Stomach (tissue), 9 donors: Measurements from ENCODE around the gene CECR2. TPM values are rescaled to one million over a fixed set of nuclear protein-coding genes. Genes with fewer than 3 reads are reported as not detected.
A peak's percentile ranks its signal among the peaks of the same experiment; 100 is the strongest.

Experiments
- DNase-seq, 2 donors: peaks; one replicate each; pipeline versions ENCODE4 v3.0.0 to v3.0.0-alpha.2; 2013 to 2019
- H3K27ac ChIP-seq, 5 donors: fragments of 200-600 bp in 4 of 5; sonication (generic) in 4 of 5; one replicate each; pipeline ENCODE4 v1.5.1; 2013 to 2019; ENCODE audit warnings: mild to moderate bottlenecking in 1 of 5, moderate library complexity in 1 of 5
- H3K27me3 ChIP-seq, 3 donors: fragments of 200-600 bp; sonication (generic); one replicate each; pipeline ENCODE4 v1.5.1; 2017 to 2019; ENCODE audit warnings: mixed run types in 1 of 3
- H3K36me3 ChIP-seq, 4 donors: fragments of 200-600 bp; sonication (generic); 1 replicate in 3 of 4; 2 replicates in 1 of 4; pipeline ENCODE4 v1.5.1; 2016 to 2019
- H3K4me1 ChIP-seq, 4 donors: fragments of 200-600 bp; sonication (generic); one replicate each; pipeline ENCODE4 v1.5.1; 2016 to 2019
- H3K4me3 ChIP-seq, 4 donors: fragments of 200-600 bp; sonication (generic) in 3 of 4; one replicate each; pipeline ENCODE4 v1.5.1; 2016 to 2019; ENCODE audit warnings: mild to moderate bottlenecking in 1 of 4
- H3K9me3 ChIP-seq, 4 donors: fragments of 200-600 bp; sonication (generic); one replicate each; pipeline ENCODE4 v1.5.1; 2016 to 2019
- CTCF ChIP-seq, 7 experiments: fragments of 450-650 bp in 4 of 7; fragments of 200-600 bp in 3 of 7; sonication (generic) in 3 of 7; IDR thresholded peaks; one replicate each; pipeline ENCODE4 v1.5.1; 2016 to 2019; ENCODE audit warnings: antibody characterized with exemption in 7 of 7, control low read depth in 2 of 7, mild to moderate bottlenecking in 1 of 7
- EP300 ChIP-seq: sonication (generic); formaldehyde crosslinking; IDR thresholded peaks from one replicate; pipeline ENCODE4 v1.6.1; 2017; ENCODE audit warnings: antibody characterized with exemption
- POLR2A ChIP-seq, 4 donors: fragments of 450-650 bp; IDR thresholded peaks; one replicate each; pipeline ENCODE4 v1.6.1; 2016; ENCODE audit warnings: antibody characterized with exemption in 4 of 4, control low read depth in 2 of 4, mild to moderate bottlenecking in 1 of 4, moderate library complexity in 1 of 4
- POLR2AphosphoS5 ChIP-seq, 3 donors: sonication (generic); formaldehyde crosslinking; IDR thresholded peaks; one replicate each; pipeline ENCODE4 v1.6.1; 2016; ENCODE audit warnings: antibody characterized with exemption in 3 of 3
- WGBS, 5 donors: extraction: QIAGEN DNeasy Blood & Tissue Kit in 3 of 5; methylation state at CpG; one replicate each; pipeline versions ENCODE4 v1.1.5 to v1.1.7; 2013 to 2018; 5-methylcytosine and 5-hydroxymethylcytosine counted together
- intact Hi-C: fragments of 100-400 bp; cut with DNase I; formaldehyde crosslinking; loops from one replicate; pipeline ENCODE4 v1.15.1; 2023; ENCODE audit warnings: low total_unique reads
- polyA plus RNA-seq, 3 donors: library from polyadenylated mRNA; stranded (reverse); fragments of 200-250 nt; gene quantifications; one replicate each; pipeline ENCODE4 v1.2.3, GENCODE V29; 2013
- total RNA-seq, 5 donors: library from RNA; depleted of rRNA; stranded (reverse); fragments of >200 nt; gene quantifications; one replicate each; pipeline versions ENCODE4 v1.1.0 to v1.2.3, GENCODE V29; 2014 to 2016
- donor health status: healthy with polysubstance abuse.
- donor health status: Bipolar disorder and iron deficiency.
- donor health status: healthy.

The CECR2 gene
- total and polyA plus RNA-seq, 8 donors = 0.13 to 3.1 (median 0.44) TPM; not detected in 1

GRCh38 chr22:17554814-17555213, 185.6 kb downstream of the CECR2 start:
- H3K4me1 ChIP-seq = no peaks in the 10 kb centered on the region
- no peak for DNase-seq
- TF ChIP-seq POLR2AphosphoS5 (IDR thresholded peaks at IDR 0.05) = no peak
- TF ChIP-seq CTCF (IDR thresholded peaks at IDR 0.05) = no peak
- TF ChIP-seq POLR2A (IDR thresholded peaks at IDR 0.05) = no peak
- TF ChIP-seq EP300 = no peak
- H3K4me3 ChIP-seq = no peak overlapping the region
- H3K27me3 ChIP-seq = no peaks in the 10 kb centered on the region
- peaks cover 0 to 4% (median 0%) of the 10 kb centered on the region in 4 donors for H3K36me3 ChIP-seq
- intact Hi-C loops = loop anchor here (10.0 kb wide), 1 partner anchor 190 kb away; no protein-coding TSS in a partner anchor
- no peak overlapping the region for H3K27ac ChIP-seq
- WGBS, 5 donors = 80 to 86% (median 81%) methylated on average over 4 of the region's 4 CpGs
- H3K9me3 ChIP-seq = no peaks in the 10 kb centered on the region

GRCh38 chr22:17559188-17559587, 189.9 kb downstream of the CECR2 start:
- Histone ChIP-seq H3K27ac (no peak overlapping the region), H3K4me3 (no peak overlapping the region), H3K4me1 (peaks cover 0 to 16% (median 3%) of the 10 kb centered on the region in 4 donors), H3K27me3 (no peaks in the 10 kb centered on the region), H3K36me3 (no peaks in the 10 kb centered on the region), H3K9me3 (no peaks in the 10 kb centered on the region)
- no peak for DNase-seq
- TF ChIP-seq POLR2AphosphoS5 (IDR thresholded peaks at IDR 0.05) (no peak), POLR2A (IDR thresholded peaks at IDR 0.05) (no peak), EP300 (no peak), CTCF (IDR thresholded peaks at IDR 0.05) (no peak)
- intact Hi-C loops = loop anchor here (10.0 kb wide), 1 partner anchor 186 kb away; no protein-coding TSS in a partner anchor
- 88 to 93% (median 92%) methylated on average over 10 of the region's 10 CpGs for WGBS, 5 donors

- intact Hi-C loops = no loop called here
- peak in 1 of 2 donors; percentile 39 for DNase-seq
- H3K9me3 ChIP-seq = no peaks in the 10 kb centered on the region
These were observed 193.9 kb downstream of the CECR2 start, which contains the start of gene SLC25A18 for GRCh38 chr22:17562906-17563870. Gene SLC25A18, plus strand, starts transcription at chr22:17563498. Its CDS starts 16,447 bp downstream, at chr22:17579945.

More at GRCh38 chr22:17562906-17563870, 193.9 kb downstream of the CECR2 start, which contains the start of gene SLC25A18:
- Histone ChIP-seq H3K36me3 (no peaks in the 10 kb centered on the region), H3K27ac (peak within 1 kb of the TSS in 4 of 5 donors; percentile 49 to 93 (median 69)), H3K4me1 (peaks cover 0 to 16% (median 3%) of the 10 kb centered on the region in 4 donors), H3K4me3 (no peak within 1 kb of the TSS), H3K27me3 (no peaks in the 10 kb centered on the region)
- TF ChIP-seq EP300 (no peak), CTCF (IDR thresholded peaks at IDR 0.05) (no peak), POLR2AphosphoS5 (IDR thresholded peaks at IDR 0.05) (peak; percentile 14 to 42 (median 41))
- WGBS, 5 donors = 55 to 66% (median 62%) methylated on average over 17 of the region's 17 CpGs
